MM.1S (cell line): ENCODE data around the gene SLC46A2.

Experiments used
- DNase-seq: peaks from one replicate; pipeline ENCODE4 v3.0.0-alpha.2; 2015
- H2AFZ ChIP-seq: fragments of 300-600 bp; sonication (generic); 2 replicates; pipeline ENCODE4 v1.6.0; 2016; ENCODE audit warnings: antibody characterized with exemption, low read length
- H3F3A ChIP-seq: fragments of 300-600 bp; sonication (generic); 2 replicates; pipeline ENCODE4 v1.6.1; 2016; ENCODE audit warnings: mild to moderate bottlenecking, antibody characterized with exemption, low read length, moderate library complexity, mixed read lengths; ENCODE audit not compliant: insufficient read depth
- H3K27ac ChIP-seq: fragments of 300-600 bp; sonication (generic); 2 replicates; pipeline ENCODE4 v1.5.1; 2016; ENCODE audit warnings: mild to moderate bottlenecking, low read length
- H3K27me3 ChIP-seq: fragments of 300-600 bp; sonication (generic); replicated peaks from 2 replicates; pipeline ENCODE4 v1.6.0; 2016; ENCODE audit warnings: low read length; ENCODE audit not compliant: insufficient read depth
- H3K36me3 ChIP-seq: fragments of 300-600 bp; sonication (generic); replicated peaks from 2 replicates; pipeline ENCODE4 v1.6.1; 2016; ENCODE audit warnings: mild to moderate bottlenecking, low read length, mixed read lengths; ENCODE audit not compliant: insufficient read depth
- H3K4me1 ChIP-seq: fragments of 300-600 bp; sonication (generic); 2 replicates; pipeline ENCODE4 v1.6.1; 2016; ENCODE audit warnings: low read length, mixed read lengths
- H3K4me2 ChIP-seq: fragments of 300-600 bp; sonication (generic); 2 replicates; pipeline ENCODE4 v1.6.0; 2016; ENCODE audit warnings: low read depth, low read length
- H3K4me3 ChIP-seq: fragments of 300-600 bp; sonication (generic); 2 replicates; pipeline ENCODE4 v1.5.1; 2016; ENCODE audit warnings: low read length, mixed read lengths
- H3K79me2 ChIP-seq: fragments of 300-600 bp; sonication (generic); 2 replicates; pipeline ENCODE4 v1.6.1; 2016; ENCODE audit warnings: mixed run types, low read length, mixed read lengths
- H3K9ac ChIP-seq: fragments of 300-600 bp; sonication (generic); 2 replicates; pipeline ENCODE4 v1.6.1; 2016; ENCODE audit warnings: low read length, mixed read lengths
- H3K9me2 ChIP-seq: fragments of 300-600 bp; sonication (generic); replicated peaks from 2 replicates; pipeline ENCODE4 v1.6.1; 2016; ENCODE audit warnings: mild to moderate bottlenecking, low read length, mixed read lengths; ENCODE audit not compliant: insufficient read depth
- H3K9me3 ChIP-seq: fragments of 300-600 bp; sonication (generic); replicated peaks from 2 replicates; pipeline ENCODE4 v1.6.1; 2016; ENCODE audit warnings: mild to moderate bottlenecking, low read length, mixed read lengths; ENCODE audit not compliant: insufficient read depth
- H4K20me1 ChIP-seq: fragments of 300-600 bp; sonication (generic); 2 replicates; pipeline ENCODE4 v1.6.1; 2016; ENCODE audit warnings: mild to moderate bottlenecking, low read length, moderate library complexity, mixed read lengths; ENCODE audit not compliant: insufficient read depth
- EZH2 ChIP-seq: fragments of 300-600 bp; sonication (generic); optimal IDR thresholded peaks from 2 replicates; pipeline ENCODE3; 2017; ENCODE audit warnings: low read depth, mild to moderate bottlenecking, antibody characterized with exemption, low read length, mixed read lengths
- EZH2phosphoT487 ChIP-seq: fragments of 300-600 bp; sonication (generic); IDR thresholded peaks from 2 replicates; pipeline ENCODE4 v1.6.1; 2018; ENCODE audit warnings: antibody characterized with exemption, low read length
- TF ChIP-seq, protein P1 (sequence below): fragments of 300-600 bp; sonication (generic); IDR thresholded peaks from 2 replicates; pipeline ENCODE4 v1.5.1; 2016; ENCODE audit warnings: antibody characterized with exemption, low read length, mixed read lengths

Gene SLC46A2

GRCh38 chr9:112864403-112864802 is 26.3 kb downstream of the SLC46A2 start:
- Histone ChIP-seq H3K9me2 (no peaks in the 10 kb centered on the region), H3K36me3 (no peaks in the 10 kb centered on the region), H4K20me1 (peaks cover 2% of the 10 kb centered on the region; the same call in 1 of the 2 replicates), H3K27ac (no peak overlapping the region), H3K4me2 (no peak overlapping the region), H3K9me3 (no peaks in the 10 kb centered on the region), H3K4me3 (no peak overlapping the region), H3K9ac (no peak overlapping the region), H3F3A (no peaks in the 10 kb centered on the region), H3K27me3 (no peaks in the 10 kb centered on the region), H3K79me2 (no peaks in the 10 kb centered on the region), H3K4me1 (no peaks in the 10 kb centered on the region), H2AFZ (no peak overlapping the region)
- no peak for DNase-seq
- TF ChIP-seq, protein P1, sequence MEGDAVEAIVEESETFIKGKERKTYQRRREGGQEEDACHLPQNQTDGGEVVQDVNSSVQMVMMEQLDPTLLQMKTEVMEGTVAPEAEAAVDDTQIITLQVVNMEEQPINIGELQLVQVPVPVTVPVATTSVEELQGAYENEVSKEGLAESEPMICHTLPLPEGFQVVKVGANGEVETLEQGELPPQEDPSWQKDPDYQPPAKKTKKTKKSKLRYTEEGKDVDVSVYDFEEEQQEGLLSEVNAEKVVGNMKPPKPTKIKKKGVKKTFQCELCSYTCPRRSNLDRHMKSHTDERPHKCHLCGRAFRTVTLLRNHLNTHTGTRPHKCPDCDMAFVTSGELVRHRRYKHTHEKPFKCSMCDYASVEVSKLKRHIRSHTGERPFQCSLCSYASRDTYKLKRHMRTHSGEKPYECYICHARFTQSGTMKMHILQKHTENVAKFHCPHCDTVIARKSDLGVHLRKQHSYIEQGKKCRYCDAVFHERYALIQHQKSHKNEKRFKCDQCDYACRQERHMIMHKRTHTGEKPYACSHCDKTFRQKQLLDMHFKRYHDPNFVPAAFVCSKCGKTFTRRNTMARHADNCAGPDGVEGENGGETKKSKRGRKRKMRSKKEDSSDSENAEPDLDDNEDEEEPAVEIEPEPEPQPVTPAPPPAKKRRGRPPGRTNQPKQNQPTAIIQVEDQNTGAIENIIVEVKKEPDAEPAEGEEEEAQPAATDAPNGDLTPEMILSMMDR, result no peak
- TF ChIP-seq EZH2, result no peak
- TF ChIP-seq EZH2phosphoT487, result no peak

DNA sequence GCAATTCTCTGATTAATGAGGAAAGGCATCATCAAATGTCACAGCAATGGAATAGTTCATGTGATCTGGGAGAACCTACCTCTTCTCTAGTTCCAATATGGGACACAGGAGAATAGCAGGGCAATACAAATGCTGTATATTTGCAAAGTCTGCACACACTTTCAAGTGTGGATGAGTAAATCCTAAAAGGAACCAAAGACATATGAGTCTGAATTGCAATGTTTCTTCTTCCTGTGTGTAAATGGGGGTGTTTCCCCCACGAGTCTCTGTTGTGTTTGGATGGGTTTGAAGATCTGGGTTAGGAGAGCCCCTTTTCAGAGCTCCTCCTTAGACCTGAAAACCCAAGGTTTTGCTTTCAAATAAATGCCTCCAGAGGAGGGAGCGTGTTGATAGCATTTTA is 26.9 kb downstream of the SLC46A2 start:
- no peak for DNase-seq
- H3K27me3 ChIP-seq, result no peaks in the 10 kb centered on the region
- H4K20me1 ChIP-seq, result peaks cover 2% of the 10 kb centered on the region; the same call in 1 of the 2 replicates
- TF ChIP-seq, protein P1, result no peak
- TF ChIP-seq EZH2 (no peak), EZH2phosphoT487 (no peak)
- H3K9ac ChIP-seq, result no peak overlapping the region
- no peaks in the 10 kb centered on the region for H3K79me2 ChIP-seq
- no peaks in the 10 kb centered on the region for H3K9me3 ChIP-seq
- no peak overlapping the region for H3K4me3 ChIP-seq
- H3K36me3 ChIP-seq, result no peaks in the 10 kb centered on the region
- no peak overlapping the region for H2AFZ ChIP-seq
- no peaks in the 10 kb centered on the region for H3K4me1 ChIP-seq
- H3K4me2 ChIP-seq, result no peak overlapping the region
- H3K9me2 ChIP-seq, result no peaks in the 10 kb centered on the region
- H3K27ac ChIP-seq, result no peak overlapping the region
- no peaks in the 10 kb centered on the region for H3F3A ChIP-seq

- DNase-seq, result no peak
Measured at GRCh38 chr9:112863214-112863613, 27.5 kb downstream of the SLC46A2 start.

More at GRCh38 chr9:112863214-112863613, 27.5 kb downstream of the SLC46A2 start:
- Histone ChIP-seq H3K4me1 (no peaks in the 10 kb centered on the region), H3K79me2 (no peaks in the 10 kb centered on the region), H3K9me2 (no peaks in the 10 kb centered on the region), H3F3A (no peaks in the 10 kb centered on the region), H3K9ac (no peak overlapping the region), H3K4me2 (no peak overlapping the region), H3K27ac (no peak overlapping the region), H3K4me3 (no peak overlapping the region), H4K20me1 (peaks cover 2% of the 10 kb centered on the region; the same call in 1 of the 2 replicates), H2AFZ (no peak overlapping the region), H3K36me3 (no peaks in the 10 kb centered on the region), H3K27me3 (no peaks in the 10 kb centered on the region), H3K9me3 (no peaks in the 10 kb centered on the region)
- TF ChIP-seq EZH2phosphoT487 (no peak), EZH2 (no peak)
- TF ChIP-seq, protein P1, result no peak
